DOHH2 (cell line): ENCODE measurements around the gene PINLYP.

Experiments
- EZH2phosphoT487 ChIP-seq: fragments of 200-600 bp; sonication (generic); IDR thresholded peaks from 2 replicates; pipeline ENCODE4 v1.6.1; 2017; ENCODE audit warnings: borderline replicate concordance, mild to moderate bottlenecking, antibody characterized with exemption, low read length, moderate library complexity, mixed read lengths
- TF ChIP-seq, protein P1 (sequence below): fragments of 200-600 bp; sonication (generic); IDR thresholded peaks from one replicate; pipeline ENCODE4 v1.5.1; 2014; ENCODE audit warnings: antibody characterized with exemption, mild to moderate bottlenecking, low read depth, low read length; ENCODE audit not compliant: poor library complexity, severe bottlenecking

GRCh38 chr19:43610493-43610892, 34.9 kb downstream of the PINLYP start:
- TF ChIP-seq, protein P1, sequence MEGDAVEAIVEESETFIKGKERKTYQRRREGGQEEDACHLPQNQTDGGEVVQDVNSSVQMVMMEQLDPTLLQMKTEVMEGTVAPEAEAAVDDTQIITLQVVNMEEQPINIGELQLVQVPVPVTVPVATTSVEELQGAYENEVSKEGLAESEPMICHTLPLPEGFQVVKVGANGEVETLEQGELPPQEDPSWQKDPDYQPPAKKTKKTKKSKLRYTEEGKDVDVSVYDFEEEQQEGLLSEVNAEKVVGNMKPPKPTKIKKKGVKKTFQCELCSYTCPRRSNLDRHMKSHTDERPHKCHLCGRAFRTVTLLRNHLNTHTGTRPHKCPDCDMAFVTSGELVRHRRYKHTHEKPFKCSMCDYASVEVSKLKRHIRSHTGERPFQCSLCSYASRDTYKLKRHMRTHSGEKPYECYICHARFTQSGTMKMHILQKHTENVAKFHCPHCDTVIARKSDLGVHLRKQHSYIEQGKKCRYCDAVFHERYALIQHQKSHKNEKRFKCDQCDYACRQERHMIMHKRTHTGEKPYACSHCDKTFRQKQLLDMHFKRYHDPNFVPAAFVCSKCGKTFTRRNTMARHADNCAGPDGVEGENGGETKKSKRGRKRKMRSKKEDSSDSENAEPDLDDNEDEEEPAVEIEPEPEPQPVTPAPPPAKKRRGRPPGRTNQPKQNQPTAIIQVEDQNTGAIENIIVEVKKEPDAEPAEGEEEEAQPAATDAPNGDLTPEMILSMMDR, result no peak
- TF ChIP-seq EZH2phosphoT487, result no peak
